ENCODE data around the gene MEGF11. TPM values are rescaled to one million over a fixed set of nuclear protein-coding genes. Genes with fewer than 3 reads are reported as not detected.
A peak's percentile ranks its signal among the peaks of the same experiment; 100 is the strongest.

The MEGF11 gene
- total and polyA plus RNA-seq, 7 donors: 0.04 to 0.05 TPM; not detected in 5

DNA sequence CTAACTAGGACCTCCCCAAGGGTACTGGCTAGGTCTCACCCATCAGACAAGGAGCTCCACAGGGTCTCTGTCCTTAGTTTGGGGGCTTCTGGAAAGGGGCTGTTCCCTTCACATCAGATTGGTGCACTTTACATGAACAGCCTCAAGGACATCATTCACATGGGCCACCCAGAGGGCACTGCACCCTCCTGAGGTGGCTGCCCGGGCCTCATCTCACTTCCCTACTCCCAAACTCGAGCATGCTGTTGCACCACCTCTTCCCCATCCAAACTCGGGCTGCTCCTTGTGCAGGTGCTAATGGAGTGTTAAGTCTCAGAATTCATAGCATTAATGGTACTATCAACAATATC is 336.2 kb downstream of the MEGF11 start:
- ATAC-seq (no peak), DNase-seq (no peak)
- 81 to 87% (median 86%) methylated on average over 3 of the region's 3 CpGs for WGBS, 3 donors
- intact Hi-C loops (cut with DNase I): loop anchor here (5.0 to 10.0 kb wide), 3 partner anchors 270 to 367 kb away; no protein-coding TSS in a partner anchor
- Histone ChIP-seq H3K36me3 (ENCODE audit: insufficient read depth in 1 of 2, low read depth in 1 of 2) (no peaks in the 10 kb centered on the region), H3K27ac (no peak overlapping the region), H3K9me3 (no peaks in the 10 kb centered on the region), H3K27me3 (ENCODE audit: insufficient read depth in 3 of 3, low read length in 2 of 3) (no peaks in the 10 kb centered on the region), H3K4me3 (no peak overlapping the region), H3K4me1 (no peaks in the 10 kb centered on the region)
- TF ChIP-seq, protein P1, sequence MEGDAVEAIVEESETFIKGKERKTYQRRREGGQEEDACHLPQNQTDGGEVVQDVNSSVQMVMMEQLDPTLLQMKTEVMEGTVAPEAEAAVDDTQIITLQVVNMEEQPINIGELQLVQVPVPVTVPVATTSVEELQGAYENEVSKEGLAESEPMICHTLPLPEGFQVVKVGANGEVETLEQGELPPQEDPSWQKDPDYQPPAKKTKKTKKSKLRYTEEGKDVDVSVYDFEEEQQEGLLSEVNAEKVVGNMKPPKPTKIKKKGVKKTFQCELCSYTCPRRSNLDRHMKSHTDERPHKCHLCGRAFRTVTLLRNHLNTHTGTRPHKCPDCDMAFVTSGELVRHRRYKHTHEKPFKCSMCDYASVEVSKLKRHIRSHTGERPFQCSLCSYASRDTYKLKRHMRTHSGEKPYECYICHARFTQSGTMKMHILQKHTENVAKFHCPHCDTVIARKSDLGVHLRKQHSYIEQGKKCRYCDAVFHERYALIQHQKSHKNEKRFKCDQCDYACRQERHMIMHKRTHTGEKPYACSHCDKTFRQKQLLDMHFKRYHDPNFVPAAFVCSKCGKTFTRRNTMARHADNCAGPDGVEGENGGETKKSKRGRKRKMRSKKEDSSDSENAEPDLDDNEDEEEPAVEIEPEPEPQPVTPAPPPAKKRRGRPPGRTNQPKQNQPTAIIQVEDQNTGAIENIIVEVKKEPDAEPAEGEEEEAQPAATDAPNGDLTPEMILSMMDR (IDR thresholded peaks at IDR 0.05): no peak

- Histone ChIP-seq H3K9me3 (no peaks in the 10 kb centered on the region), H3K4me3 (no peak overlapping the region), H3K27me3 (ENCODE audit: insufficient read depth in 3 of 3, low read length in 2 of 3) (no peaks in the 10 kb centered on the region), H3K36me3 (ENCODE audit: insufficient read depth in 1 of 2, low read depth in 1 of 2) (no peaks in the 10 kb centered on the region), H3K4me1 (no peaks in the 10 kb centered on the region), H3K27ac (no peak overlapping the region)
- TF ChIP-seq, protein P1 (IDR thresholded peaks at IDR 0.05): peak; percentile 54
- ATAC-seq (peak; percentile 76 to 90 (median 84)), DNase-seq (peak; percentile 49 to 64)
- intact Hi-C loops (cut with DNase I): loop anchor here (5.0 to 10.0 kb wide), 3 partner anchors 270 to 368 kb away; no protein-coding TSS in a partner anchor
- WGBS, 3 donors: 21 to 33% (median 30%) methylated on average over 16 of the region's 16 CpGs
Measured at GRCh38 chr15:65916664-65917406, 336.7 kb downstream of the MEGF11 start.

- 44 to 81% (median 67%) methylated on average over 7 of the region's 7 CpGs for WGBS, 3 donors
- Histone ChIP-seq H3K4me3 (no peak overlapping the region), H3K4me1 (no peaks in the 10 kb centered on the region), H3K27ac (no peak overlapping the region), H3K36me3 (ENCODE audit: insufficient read depth in 1 of 2, low read depth in 1 of 2) (peaks cover 0 to 4% of the 10 kb centered on the region in 2 donors), H3K9me3 (no peaks in the 10 kb centered on the region), H3K27me3 (ENCODE audit: insufficient read depth in 3 of 3, low read length in 2 of 3) (no peaks in the 10 kb centered on the region)
- TF ChIP-seq, protein P1 (IDR thresholded peaks at IDR 0.05): no peak
- DNase-seq (no peak), ATAC-seq (peak in 2 of 4 donors; percentile 16 to 22)
- intact Hi-C loops (cut with DNase I): loop anchor here (5.0 to 10.0 kb wide), 3 partner anchors 271 to 369 kb away; no protein-coding TSS in a partner anchor
Measured at GRCh38 chr15:65916041-65916663, 337.4 kb downstream of the MEGF11 start.

DNA sequence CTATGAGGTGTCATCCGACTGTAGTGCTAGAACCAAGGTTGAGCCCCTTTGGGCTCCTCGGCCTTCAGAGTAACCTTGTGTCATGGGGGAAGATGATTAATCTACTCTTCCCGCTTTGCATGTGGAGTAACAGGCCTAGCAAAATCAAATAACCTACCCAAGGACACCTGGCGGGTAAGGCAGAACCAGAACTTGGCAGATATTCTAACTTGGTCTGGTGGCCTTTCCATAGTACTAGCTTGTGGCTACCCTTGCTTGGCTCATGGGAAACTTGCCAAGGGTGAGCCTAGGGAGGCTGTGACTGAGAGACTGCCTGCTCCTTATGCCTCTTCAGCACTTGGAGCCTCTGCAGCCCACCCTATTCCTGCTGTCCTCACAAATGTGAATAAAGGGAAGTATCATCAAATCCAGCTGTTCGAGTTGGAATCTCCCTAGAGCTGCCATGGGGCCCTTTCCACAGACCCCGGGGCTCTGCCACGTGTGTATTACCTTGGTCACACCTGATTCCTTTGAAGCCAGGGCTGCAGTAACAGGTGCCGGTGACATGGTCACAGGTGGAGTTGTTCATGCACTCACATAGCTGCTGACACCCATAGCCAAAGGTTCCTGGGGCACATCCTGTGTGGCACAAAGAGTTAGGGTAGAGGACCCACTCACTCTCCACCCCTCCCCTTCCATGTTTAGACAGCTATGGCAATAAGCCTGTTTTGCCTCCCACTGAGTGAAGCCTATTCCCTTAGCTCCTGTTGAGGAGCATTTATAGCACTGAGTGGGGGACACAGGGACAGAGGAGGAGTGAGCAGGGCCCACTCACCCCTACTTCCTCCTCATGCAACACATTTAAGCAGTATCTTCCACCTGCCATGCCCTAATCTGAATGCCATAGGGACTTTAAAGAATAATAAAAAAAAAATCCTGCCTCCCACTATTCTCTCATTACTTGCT is 338.3 kb downstream of the MEGF11 start:
- intact Hi-C loops (cut with DNase I): loop anchor here (5.0 to 10.0 kb wide), 3 partner anchors 272 to 370 kb away; no protein-coding TSS in a partner anchor

More for the DNA sequence above, 338.3 kb downstream of the MEGF11 start:
- TF ChIP-seq, protein P1 (IDR thresholded peaks at IDR 0.05): no peak
- WGBS, 3 donors: 83 to 92% (median 89%) methylated on average over 8 of the region's 8 CpGs
- H3K4me1 ChIP-seq: no peaks in the 10 kb centered on the region
- no peak for DNase-seq
- ATAC-seq: no peak
- no peak overlapping the region for H3K27ac ChIP-seq
- no peaks in the 10 kb centered on the region for H3K27me3 ChIP-seq (ENCODE audit: insufficient read depth in 3 of 3, low read length in 2 of 3)
- peaks cover 0 to 12% of the 10 kb centered on the region in 2 donors for H3K36me3 ChIP-seq (ENCODE audit: insufficient read depth in 1 of 2, low read depth in 1 of 2)
- H3K9me3 ChIP-seq: no peaks in the 10 kb centered on the region
- H3K4me3 ChIP-seq: no peak overlapping the region
